ENCODE measurements around the gene APBB2.

- TF ChIP-seq POLR2AphosphoS5 (IDR thresholded peaks at IDR 0.05; ENCODE audit: borderline replicate concordance, low read depth, low read length) (no peak), EZH2 (IDR thresholded peaks at IDR 0.05) (no peak), FOXP2 (optimal IDR thresholded peaks at IDR 0.05; ENCODE audit: control extremely low read depth, extremely low read length, insufficient read depth) (no peak)
These were observed 233.9 kb downstream of the APBB2 start for GRCh38 chr4:40980318-40980883.
